ENCODE measurements around the gene MLIP.

DNA sequence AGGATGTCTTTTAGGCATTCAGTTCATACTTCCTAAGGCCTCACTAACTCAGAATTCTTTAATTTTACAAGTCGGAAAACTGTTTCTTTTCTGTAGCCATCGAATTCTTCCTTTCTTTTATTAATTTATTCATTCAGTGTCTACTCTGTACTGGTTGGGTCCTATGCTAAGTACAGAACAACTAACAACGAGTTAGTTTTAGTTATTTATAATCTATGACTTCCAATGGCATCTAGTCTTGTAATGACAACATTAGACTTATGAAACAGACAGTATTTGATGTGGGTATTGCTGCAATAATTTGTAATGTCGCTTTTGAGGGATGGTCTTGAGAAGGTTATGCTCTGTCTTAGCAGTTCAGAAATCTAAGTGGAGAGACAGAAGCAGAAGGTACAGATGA lies 141.7 kb downstream of the MLIP start:
- TF ChIP-seq, protein P1, sequence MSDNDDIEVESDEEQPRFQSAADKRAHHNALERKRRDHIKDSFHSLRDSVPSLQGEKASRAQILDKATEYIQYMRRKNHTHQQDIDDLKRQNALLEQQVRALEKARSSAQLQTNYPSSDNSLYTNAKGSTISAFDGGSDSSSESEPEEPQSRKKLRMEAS (IDR thresholded peaks at IDR 0.05), result no peak
- TF ChIP-seq CREB1 (IDR thresholded peaks at IDR 0.05; ENCODE audit: low read depth) (no peak), TAF1 (IDR thresholded peaks at IDR 0.05; ENCODE audit: low read depth) (no peak), CEBPB (IDR thresholded peaks at IDR 0.05) (no peak), ZBTB7A (IDR thresholded peaks at IDR 0.05; ENCODE audit: low read depth) (no peak), EP300 (IDR thresholded peaks at IDR 0.05; ENCODE audit: borderline replicate concordance) (no peak), RAD21 (IDR thresholded peaks at IDR 0.05; ENCODE audit: low read depth) (no peak), YY1 (IDR thresholded peaks at IDR 0.05; ENCODE audit: low read depth) (no peak), EGR1 (IDR thresholded peaks at IDR 0.05) (no peak), NFIC (IDR thresholded peaks at IDR 0.05) (no peak), FOXM1 (IDR thresholded peaks at IDR 0.05; ENCODE audit: borderline replicate concordance, low read depth) (no peak), TCF12 (IDR thresholded peaks at IDR 0.05; ENCODE audit: low read depth) (no peak)
- TF ChIP-seq, protein P2, sequence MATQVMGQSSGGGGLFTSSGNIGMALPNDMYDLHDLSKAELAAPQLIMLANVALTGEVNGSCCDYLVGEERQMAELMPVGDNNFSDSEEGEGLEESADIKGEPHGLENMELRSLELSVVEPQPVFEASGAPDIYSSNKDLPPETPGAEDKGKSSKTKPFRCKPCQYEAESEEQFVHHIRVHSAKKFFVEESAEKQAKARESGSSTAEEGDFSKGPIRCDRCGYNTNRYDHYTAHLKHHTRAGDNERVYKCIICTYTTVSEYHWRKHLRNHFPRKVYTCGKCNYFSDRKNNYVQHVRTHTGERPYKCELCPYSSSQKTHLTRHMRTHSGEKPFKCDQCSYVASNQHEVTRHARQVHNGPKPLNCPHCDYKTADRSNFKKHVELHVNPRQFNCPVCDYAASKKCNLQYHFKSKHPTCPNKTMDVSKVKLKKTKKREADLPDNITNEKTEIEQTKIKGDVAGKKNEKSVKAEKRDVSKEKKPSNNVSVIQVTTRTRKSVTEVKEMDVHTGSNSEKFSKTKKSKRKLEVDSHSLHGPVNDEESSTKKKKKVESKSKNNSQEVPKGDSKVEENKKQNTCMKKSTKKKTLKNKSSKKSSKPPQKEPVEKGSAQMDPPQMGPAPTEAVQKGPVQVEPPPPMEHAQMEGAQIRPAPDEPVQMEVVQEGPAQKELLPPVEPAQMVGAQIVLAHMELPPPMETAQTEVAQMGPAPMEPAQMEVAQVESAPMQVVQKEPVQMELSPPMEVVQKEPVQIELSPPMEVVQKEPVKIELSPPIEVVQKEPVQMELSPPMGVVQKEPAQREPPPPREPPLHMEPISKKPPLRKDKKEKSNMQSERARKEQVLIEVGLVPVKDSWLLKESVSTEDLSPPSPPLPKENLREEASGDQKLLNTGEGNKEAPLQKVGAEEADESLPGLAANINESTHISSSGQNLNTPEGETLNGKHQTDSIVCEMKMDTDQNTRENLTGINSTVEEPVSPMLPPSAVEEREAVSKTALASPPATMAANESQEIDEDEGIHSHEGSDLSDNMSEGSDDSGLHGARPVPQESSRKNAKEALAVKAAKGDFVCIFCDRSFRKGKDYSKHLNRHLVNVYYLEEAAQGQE (IDR thresholded peaks at IDR 0.05; ENCODE audit: low read depth), result no peak
- TF ChIP-seq, protein P3, sequence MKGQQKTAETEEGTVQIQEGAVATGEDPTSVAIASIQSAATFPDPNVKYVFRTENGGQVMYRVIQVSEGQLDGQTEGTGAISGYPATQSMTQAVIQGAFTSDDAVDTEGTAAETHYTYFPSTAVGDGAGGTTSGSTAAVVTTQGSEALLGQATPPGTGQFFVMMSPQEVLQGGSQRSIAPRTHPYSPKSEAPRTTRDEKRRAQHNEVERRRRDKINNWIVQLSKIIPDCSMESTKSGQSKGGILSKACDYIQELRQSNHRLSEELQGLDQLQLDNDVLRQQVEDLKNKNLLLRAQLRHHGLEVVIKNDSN (IDR thresholded peaks at IDR 0.05), result no peak

Measured in Ishikawa (cell line).